IPS-11a (cell line): Measurements from ENCODE around the gene CORO1C.

ENCODE experiments used
- H3K4me3 ChIP-seq: one replicate; pipeline ENCODE4 v1.5.1; 2013; ENCODE audit warnings: low read depth, low read length, control low read depth

CORO1C gene

GRCh38 chr12:108605690-108606406 is 125.5 kb downstream of the CORO1C start:
- H3K4me3 ChIP-seq = no peak overlapping the region

GRCh38 chr12:108605000-108605689 is 126.2 kb downstream of the CORO1C start:
- no peak overlapping the region for H3K4me3 ChIP-seq

GRCh38 chr12:108604208-108604941 is 126.9 kb downstream of the CORO1C start:
- H3K4me3 ChIP-seq = no peak overlapping the region

- H3K4me3 ChIP-seq = no peak overlapping the region
Measured at GRCh38 chr12:108603743-108604142, 127.6 kb downstream of the CORO1C start.

GRCh38 chr12:108602976-108603704 is 128.2 kb downstream of the CORO1C start:
- no peak overlapping the region for H3K4me3 ChIP-seq

GRCh38 chr12:108602209-108602705 is 129.1 kb downstream of the CORO1C start:
- no peak overlapping the region for H3K4me3 ChIP-seq

- H3K4me3 ChIP-seq = no peak overlapping the region
Measured at GRCh38 chr12:108600702-108601007, 130.7 kb downstream of the CORO1C start.

- no peak overlapping the region for H3K4me3 ChIP-seq
Measured at GRCh38 chr12:108599948-108600701, 131.2 kb downstream of the CORO1C start.

- no peak overlapping the region for H3K4me3 ChIP-seq
Measured at GRCh38 chr12:108599541-108599940, 131.8 kb downstream of the CORO1C start.

GRCh38 chr12:108598553-108599250 is 132.6 kb downstream of the CORO1C start:
- no peak overlapping the region for H3K4me3 ChIP-seq

GRCh38 chr12:108597559-108598471 is 133.5 kb downstream of the CORO1C start, which contains the start of gene TMEM119:
TSS of gene TMEM119 (minus strand) at chr12:108598084. CDS start at chr12:108592383, 5,701 bp downstream.
- no peak within 1 kb of the TSS for H3K4me3 ChIP-seq

- no peak overlapping the region for H3K4me3 ChIP-seq
Measured at GRCh38 chr12:108596854-108597558, 134.3 kb downstream of the CORO1C start.

GRCh38 chr12:108595711-108596647 is 135.3 kb downstream of the CORO1C start:
- no peak overlapping the region for H3K4me3 ChIP-seq
